HG02588 (cell line): ENCODE results near the gene DDIT4.
"Not testable (repeated sequence)": the region's sequence is repeated elsewhere in the genome, so short reads cannot be mapped to it uniquely, and the experiment has no call there.

Source experiments
- ATAC-seq: cut with Tn5 transposase; IDR thresholded peaks from one replicate; pipeline ENCODE4 v1.9.1; 2021; ENCODE audit warnings: mild to moderate bottlenecking, moderate library complexity; ENCODE audit not compliant: unreplicated experiment

The DDIT4 gene, protein sequence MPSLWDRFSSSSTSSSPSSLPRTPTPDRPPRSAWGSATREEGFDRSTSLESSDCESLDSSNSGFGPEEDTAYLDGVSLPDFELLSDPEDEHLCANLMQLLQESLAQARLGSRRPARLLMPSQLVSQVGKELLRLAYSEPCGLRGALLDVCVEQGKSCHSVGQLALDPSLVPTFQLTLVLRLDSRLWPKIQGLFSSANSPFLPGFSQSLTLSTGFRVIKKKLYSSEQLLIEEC

DNA sequence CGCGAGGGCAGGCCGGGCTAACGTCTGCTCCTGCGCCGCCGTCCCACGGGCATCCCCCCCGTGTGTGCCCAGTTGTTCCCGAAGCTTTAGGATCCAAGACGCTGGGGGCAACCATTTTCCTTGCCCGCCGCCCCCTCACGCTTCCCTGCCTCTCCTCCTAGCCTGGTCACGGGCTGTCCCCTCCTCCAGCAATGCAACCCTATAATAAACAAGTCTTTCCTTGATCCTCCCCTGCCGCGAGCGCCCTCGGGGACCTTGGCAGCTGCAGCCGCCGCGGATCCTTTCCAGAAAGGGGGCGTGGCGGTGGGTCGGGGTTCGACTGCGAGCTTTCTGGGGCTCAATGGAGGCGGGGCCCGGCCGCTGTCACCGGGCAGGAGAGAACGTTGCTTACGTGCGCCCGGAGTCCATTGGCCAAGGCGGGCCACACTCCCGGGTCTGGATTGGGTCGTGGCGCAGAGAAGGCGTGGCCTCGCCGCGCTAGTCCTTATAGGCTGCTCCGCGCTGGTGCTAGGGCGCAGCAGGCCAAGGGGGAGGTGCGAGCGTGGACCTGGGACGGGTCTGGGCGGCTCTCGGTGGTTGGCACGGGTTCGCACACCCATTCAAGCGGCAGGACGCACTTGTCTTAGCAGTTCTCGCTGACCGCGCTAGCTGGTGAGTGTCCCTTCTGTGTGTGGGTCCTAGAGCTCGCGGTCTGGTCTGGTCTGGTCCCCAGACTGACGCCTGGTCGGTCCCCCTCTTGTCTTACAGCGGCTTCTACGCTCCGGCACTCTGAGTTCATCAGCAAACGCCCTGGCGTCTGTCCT lies at the start of gene DDIT4:
Gene DDIT4, plus strand, starts transcription at position 515 of the 803 bp plus-strand sequence. CDS start 293 bp downstream, outside the sequence.
- ATAC-seq, result peak; percentile 80

DNA sequence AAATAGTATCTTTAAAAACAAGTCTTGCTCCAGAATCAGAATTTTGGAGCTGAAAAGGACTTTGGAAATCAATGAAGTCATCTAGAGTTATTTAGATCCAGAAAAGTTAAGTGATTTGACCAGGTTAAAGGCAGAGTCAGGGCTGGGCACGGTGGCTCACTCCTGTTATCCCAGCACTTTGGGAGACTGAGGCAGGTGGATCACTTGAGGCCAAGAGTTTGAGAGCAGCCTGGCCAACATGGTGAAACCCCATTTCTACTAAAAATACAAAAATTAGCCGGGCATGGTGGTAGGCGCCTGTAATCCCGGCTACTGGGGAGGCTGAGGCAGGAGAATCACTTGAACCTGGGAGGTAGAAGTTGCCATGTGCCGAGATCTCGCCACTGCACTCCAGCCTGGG lies 49.5 kb upstream of the DDIT4 start:
- not testable (repeated sequence) for ATAC-seq

DNA sequence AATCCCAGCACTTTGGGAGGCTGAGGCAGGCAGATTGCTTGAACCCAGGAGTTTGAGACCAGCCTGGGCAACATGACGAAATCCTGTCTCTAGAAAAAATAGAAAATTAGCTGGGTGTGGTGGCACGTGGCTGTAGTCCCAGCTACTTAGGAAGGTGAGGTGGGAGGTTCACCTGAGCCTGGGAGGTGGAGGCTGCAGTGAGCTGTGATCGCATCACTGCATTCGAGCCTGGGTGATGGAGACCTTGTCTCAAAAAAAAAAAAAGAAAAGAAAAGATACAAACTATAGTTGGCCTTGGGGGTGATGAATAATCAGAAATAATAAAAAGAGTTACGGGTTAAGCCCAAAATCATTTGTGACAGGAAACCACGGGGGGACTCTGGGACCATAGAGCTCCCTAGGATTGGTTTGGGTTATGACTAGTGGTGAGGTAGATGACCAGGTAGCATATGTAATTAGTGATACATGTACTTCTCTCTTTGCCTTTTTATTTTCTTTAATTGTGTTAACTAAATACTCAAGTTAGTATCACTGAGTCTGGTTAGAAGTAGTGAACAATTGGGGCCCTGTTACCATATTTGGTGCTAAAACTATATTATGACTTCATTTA lies 47.2 kb upstream of the DDIT4 start:
- no peak for ATAC-seq

DNA sequence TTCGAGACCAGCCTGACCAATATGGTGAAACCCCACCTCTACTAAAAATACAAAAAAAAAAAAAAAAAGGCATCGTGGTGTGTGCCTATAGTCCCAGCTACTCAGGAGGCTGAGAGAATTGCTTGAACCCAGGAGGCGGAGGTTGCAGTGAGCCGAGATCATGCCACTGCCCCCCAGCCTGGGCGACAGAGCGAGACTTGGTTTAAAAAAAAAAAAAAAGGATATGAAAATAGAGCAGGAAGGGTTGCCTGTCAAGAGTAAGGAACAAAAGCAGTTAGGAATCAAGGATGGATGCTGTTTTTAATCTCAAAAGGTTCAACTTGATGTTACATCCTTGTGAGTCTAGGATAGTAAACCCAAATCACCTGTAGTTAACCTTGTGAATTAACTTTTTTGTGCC lies 45.9 kb upstream of the DDIT4 start:
- no peak for ATAC-seq

DNA sequence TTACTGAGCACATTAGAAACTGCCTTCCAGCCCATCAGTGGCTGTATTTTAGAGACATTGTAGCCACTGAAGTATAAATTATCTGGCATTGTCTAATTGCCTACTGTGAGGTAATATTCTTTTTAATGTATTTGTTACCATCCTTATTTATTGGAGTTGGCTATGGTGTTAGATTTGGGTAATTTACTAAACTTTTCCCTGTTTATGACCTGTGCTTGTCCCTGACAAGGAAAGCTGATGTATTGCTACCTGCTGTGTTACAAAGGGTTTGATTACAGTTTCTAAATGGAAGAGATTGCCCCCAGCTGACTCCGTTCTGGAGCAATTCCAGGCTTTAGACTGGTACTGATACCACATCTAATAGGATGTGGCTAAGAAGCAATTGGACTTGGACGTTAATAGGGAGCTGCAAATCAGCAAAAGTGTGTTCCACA lies 45.4 kb upstream of the DDIT4 start:
- ATAC-seq, result no peak

DNA sequence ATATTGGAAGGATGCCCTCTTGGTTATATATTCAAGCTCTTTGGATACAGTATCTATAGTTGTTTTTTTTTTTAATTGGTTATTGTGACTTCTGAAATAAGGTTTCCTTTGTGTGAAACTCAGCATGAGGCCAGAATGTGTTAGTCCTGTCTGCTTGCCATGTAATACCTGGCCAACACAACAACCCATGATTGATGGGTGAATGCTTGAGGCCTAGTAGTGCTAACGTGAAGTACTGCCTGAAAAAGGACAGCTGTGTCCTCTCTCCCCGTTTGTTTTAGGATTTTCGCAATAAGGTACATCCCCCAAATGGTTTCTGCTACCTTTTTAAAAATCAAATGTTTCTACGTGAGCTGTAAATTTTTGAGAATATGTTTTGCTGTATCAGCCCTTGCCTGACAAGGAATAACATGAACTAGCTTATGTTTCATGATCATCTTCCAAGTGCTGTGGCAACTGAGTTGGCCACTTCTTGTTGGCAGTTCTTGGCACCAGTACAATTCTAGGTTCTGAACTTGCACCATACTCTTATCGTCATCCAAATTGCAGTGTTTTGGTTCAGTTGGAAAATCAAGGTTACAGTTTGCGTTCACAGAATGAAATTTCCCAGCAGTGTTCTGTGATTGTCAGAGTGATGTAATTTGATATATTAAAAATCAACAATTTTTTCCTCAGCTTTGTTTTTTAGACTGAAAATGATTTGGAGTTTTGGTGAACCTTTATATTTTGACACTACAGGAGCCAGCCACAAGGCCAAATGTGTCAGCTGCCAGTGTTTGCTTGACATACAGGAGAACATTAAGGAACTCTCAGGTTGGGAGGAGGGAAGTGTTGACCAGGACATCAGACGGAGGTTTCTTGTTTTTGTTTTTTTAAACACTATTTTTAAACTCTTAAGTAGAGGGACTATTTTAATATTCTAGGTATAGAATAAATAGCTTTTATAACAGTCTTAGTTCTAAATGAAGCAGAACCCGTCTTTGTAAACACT lies 44.2 kb upstream of the DDIT4 start:
- ATAC-seq, result no peak

DNA sequence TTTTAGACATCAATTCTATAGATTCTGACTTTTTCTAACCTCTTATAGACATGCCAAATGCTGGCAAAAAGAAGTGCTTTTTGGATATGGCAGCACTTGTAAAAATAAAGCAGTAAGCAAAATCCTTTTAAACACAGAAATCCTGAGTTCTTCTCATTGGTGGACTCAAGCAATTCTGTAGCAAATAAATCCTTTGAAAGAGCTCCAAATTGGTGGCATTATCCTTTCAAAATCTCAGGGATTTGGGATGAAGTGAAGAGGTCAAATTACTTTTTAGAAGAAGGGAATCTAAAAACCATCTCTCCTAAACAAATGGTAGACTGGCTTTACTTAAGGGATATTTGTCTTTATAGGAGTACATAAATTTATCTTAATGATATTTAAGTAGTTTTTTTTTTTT lies 40.1 kb upstream of the DDIT4 start:
- no peak for ATAC-seq

DNA sequence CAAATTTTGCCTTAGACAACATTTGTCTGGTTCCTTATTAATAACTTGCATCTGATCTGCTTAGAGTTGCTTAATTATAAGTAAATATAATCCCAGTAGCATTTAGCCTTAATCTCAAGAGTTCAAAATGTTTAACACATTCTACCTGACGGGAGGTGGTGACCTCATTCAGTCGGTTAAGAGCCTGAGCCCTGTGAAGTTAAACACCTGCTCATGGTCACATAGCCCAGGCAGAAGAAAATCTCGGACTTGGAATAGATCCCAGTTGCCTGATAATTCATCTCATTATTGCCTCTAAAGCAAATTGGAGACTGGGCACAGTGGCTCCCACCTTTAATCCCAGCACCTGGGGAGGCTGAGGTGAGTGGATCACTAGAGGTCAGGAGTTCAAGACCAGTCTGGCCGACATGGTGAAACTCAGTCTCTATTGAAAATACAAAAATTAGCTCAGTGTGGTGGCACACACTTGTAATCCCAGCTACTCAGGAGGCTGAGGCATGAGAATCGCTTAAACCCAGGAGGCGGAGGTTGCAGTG lies 39.1 kb upstream of the DDIT4 start:
- no peak for ATAC-seq

DNA sequence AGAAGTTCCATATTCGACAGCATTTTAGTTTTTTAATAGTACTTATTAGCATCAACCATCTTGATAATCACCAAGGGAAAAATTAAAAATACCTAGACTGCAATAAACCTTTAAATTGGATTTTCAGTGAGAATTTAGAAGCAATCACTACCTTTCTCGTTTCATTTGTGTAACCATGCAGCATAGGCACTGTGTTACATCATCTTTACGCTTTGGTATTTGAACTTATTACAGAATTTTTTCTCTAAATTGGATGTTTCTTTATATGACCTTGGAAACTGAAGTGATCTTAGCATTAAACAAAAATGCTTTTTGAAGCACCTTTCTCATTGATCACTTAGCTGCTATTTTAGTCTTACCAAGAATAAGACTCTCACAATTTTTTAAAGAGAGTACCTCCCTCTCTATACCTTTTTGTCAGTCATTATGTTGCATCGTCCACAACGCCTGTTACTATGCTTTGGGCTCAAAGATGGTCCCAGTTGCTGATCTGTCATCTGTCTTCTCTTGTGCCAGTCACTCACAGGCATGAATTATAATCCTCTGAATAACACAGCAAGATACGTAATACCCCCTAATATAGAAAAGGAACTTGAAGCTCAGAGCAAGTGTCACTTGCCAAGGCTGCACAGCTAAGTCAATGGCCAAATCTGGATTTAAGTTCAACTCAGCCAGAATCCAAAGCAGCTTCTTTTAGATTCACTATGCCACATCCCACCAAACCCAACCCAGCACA lies 38.0 kb upstream of the DDIT4 start:
- ATAC-seq, result no peak

DNA sequence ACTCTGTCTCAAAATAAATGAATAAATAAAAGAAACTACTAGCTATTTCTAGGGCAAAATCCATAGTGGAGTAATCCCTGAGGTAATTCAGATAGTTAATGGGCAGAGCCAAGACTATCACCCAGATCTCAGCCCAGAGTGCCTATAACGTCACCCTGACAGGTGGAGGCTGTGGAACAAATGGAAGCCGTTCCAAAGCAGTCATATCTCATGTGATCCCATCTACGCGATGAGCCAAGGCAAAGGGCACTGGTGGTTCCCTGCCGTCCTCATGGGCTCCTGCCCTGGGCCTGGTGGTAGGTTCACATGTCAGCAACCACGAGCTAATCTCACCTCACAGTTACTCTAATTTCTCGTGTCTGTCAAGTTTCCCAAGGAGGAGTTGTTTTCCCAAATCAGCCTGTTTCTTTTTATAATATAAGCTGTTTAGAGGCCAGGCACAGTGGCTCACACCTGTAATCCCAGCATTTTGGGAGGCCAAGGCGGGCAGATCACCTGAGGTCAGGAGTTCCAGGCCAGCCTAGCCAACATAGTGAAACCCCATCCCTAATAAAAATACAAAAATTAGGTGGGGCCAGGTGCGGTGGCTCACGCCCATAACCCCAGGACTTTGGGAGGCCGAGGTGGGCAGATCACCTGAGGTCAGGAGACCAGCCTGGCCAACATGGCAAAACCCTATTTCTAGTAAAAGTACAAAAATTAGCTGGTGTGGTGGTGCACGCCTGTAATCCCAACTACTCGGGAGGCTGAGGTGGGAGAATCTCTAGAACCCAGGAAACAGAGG lies 35.1 kb upstream of the DDIT4 start:
- ATAC-seq, result no peak

DNA sequence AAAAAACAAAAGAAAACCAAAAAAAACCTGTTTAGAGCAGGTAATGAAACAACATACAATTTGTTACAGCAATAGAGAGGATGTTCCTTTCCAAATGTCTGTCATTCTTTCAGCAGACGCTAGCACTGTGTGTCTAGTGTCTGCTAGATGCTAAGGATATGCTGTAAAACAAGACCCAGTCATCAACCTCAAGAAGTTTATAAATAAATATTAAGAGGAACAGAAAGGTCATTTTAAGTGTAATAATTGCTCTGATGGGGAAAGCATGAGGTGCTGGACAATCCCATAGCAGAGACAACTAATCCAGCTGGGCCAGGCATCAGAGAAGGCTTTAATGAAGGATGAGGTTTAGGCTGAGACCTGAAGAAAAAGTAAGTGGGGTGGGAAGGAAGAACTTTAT lies 34.3 kb upstream of the DDIT4 start:
- no peak for ATAC-seq

DNA sequence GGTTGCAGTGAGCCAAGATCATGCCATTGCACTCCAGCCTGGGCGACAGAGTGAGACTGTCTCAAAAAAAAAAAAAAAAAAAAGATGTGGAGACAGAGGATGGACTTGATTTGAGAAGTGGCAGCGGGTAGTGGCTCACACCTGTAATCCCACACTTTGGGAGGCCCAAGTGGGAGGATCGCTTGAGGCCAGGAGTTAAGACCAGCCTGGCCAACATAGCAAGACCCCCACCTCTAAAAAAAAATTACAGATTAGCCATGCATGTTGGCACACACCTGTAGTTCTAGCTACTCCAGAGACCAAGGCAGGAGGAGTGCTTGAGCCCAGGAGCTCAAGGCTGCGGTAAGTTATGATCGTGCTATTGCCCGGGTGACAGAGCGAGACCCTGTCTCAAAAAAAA lies 33.4 kb upstream of the DDIT4 start:
- no peak for ATAC-seq

DNA sequence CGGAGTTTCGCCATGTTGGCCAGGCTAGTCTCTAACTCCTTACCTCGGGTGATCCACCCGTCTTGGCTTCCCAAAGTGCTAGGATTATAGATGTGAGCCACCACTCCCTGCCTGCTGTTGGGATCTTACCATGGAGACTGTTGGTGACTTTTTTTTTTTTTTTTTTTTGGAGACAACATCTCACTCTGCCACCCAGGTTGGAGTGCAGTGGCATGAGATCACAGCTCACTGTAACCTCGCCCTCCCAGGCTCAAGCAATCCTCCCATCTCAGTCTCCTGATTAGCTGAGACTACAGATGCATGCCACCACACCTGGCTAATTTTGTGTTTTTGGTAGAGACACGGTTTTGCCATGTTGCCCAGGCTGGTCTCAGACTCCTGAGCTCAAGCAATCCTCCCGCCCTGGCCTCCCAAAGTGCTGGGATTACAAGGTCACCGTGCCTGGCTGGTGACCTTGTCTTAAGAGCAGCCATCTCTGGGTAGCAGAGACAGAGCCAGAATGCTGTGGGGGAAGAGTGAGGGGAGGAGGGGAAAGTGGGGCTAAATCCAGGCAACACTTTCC lies 32.0 kb upstream of the DDIT4 start:
- no peak for ATAC-seq

DNA sequence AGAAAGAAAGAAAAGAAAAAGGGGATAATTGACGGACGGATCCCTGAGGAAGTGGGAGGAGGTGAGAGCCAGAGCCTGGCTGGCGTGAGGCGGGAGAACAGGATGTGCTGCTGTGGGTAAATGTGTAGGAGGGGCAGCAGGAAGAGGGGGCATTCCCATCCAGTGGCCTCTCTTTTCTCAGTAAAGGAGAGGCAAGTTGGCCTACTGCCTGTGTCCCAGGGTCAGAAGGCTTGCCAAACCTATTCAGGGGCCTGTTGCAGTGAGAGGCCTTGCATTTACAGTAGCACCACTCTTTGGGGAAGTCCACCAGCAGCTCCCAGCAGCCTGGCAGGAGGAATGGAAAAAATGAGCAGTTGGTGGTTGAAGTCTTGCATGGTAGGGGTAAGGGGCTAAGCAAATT lies 31.0 kb upstream of the DDIT4 start:
- ATAC-seq, result no peak

DNA sequence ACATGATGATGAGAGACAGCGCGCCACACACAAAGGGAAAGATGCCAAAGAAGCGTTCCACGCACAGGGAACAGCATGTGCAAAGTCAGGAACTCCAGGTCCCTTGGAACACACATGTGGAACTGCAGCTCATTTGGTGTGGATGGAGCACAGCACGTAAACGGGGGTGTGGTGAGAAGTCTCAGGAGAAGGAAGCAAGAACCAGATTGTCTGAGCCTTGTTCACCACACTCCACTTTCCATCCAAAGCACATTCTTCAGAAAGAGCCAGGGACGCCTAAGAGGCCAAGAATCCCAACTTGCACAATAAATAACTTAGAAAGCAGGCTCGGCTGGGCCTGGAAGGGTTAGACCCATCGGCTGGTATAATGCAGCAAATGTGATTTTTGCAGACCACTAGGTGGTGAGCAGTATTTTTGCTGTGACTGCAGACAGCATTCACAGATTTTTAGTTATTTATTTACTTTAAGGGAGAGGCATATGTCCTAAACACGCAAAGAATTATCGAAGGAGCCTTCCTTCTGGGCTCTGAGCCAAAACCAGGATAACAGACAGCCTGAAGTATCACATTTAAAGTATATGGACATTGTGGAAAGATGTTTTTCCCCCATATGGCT lies 29.8 kb upstream of the DDIT4 start:
- ATAC-seq, result no peak

DNA sequence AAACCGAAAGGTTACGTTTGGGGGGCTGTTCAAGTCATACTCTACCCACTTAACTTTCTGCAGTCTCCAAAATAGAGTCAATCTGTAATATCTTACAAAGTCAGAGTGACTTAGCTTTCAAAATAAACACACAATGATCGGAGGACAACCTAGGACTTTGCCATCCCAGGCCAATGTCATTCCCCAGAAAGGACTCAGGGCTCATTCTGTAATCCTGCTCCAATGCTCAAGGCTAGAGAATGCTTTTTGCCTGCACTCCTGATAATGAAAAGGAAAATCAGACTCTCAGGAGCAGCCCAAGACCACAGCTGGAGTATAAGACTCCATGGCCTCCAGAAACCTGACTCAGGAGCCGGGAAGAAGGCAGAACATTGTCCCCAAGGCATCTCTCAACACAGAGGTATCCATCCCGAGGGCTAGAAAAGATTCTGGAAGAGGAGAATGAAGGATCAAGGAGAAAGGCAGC lies 29.1 kb upstream of the DDIT4 start:
- ATAC-seq, result no peak

DNA sequence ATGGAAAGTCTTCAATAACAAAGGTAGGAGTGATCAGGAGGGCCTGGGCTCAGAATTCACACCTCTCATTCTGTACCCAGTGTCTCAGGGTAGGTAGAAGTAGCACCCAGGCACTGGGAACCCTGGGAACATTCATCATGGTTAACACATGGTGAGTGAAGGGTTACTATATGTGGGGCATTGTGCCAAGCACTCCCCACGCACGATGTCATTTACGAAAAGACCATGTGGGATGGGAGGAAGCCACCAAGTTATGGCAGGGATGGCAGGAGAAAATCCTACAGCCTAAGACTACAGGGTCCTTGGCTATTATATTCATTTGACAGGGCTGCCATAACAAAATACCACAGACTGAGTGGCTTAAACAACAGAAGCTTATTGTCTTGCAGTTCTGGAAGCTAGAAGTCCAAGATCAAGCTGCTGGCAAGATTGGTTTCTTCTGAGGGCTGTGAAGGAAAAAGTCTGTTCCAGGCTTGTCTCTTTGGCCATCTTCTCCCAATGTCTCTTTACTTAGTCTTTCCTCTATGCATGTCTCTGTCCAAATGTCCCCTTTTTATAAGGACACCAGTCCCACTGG lies 27.7 kb upstream of the DDIT4 start:
- no peak for ATAC-seq
